ENCODE data around the gene TCF7L1.

The TCF7L1 gene

GRCh38 chr2:85265304-85265703, 132.1 kb downstream of the TCF7L1 start:
- Mint-ChIP-seq H3K9me3 (no peaks in the 10 kb centered on the region), H3K36me3 (ENCODE audit: low read depth) (no peaks in the 10 kb centered on the region), H3K27me3 (peaks cover 5% of the 10 kb centered on the region), H3K4me3 (no peak overlapping the region), H3K27ac (no peak overlapping the region), H3K4me1 (no peaks in the 10 kb centered on the region)
- no peak for DNase-seq
- ATAC-seq: no peak

- ATAC-seq (peak; percentile 68), DNase-seq (peak; percentile 87)
- H3K27ac Mint-ChIP-seq: no peak overlapping the region
- H3K27me3 Mint-ChIP-seq: peaks cover 5% of the 10 kb centered on the region
- no peaks in the 10 kb centered on the region for H3K9me3 Mint-ChIP-seq
- H3K4me1 Mint-ChIP-seq: no peaks in the 10 kb centered on the region
- H3K4me3 Mint-ChIP-seq: no peak overlapping the region
- no peaks in the 10 kb centered on the region for H3K36me3 Mint-ChIP-seq (ENCODE audit: low read depth)
These were observed 133.2 kb downstream of the TCF7L1 start for GRCh38 chr2:85266146-85267041.

- no peaks in the 10 kb centered on the region for H3K27me3 Mint-ChIP-seq
- H3K4me1 Mint-ChIP-seq: no peaks in the 10 kb centered on the region
- DNase-seq (no peak), ATAC-seq (no peak)
- H3K36me3 Mint-ChIP-seq (ENCODE audit: low read depth): no peaks in the 10 kb centered on the region
- no peak overlapping the region for H3K27ac Mint-ChIP-seq
- H3K4me3 Mint-ChIP-seq: no peak overlapping the region
- H3K9me3 Mint-ChIP-seq: no peaks in the 10 kb centered on the region
These were observed 136.8 kb downstream of the TCF7L1 start for GRCh38 chr2:85269959-85270358.

- Mint-ChIP-seq H3K9me3 (no peaks in the 10 kb centered on the region), H3K4me3 (no peak overlapping the region), H3K4me1 (no peaks in the 10 kb centered on the region), H3K27me3 (no peaks in the 10 kb centered on the region), H3K27ac (no peak overlapping the region), H3K36me3 (ENCODE audit: low read depth) (no peaks in the 10 kb centered on the region)
- no peak for DNase-seq
- no peak for ATAC-seq
These were observed 139.2 kb downstream of the TCF7L1 start for GRCh38 chr2:85272357-85272756.

- Mint-ChIP-seq H3K4me3 (no peak overlapping the region), H3K27me3 (no peaks in the 10 kb centered on the region), H3K36me3 (ENCODE audit: low read depth) (no peaks in the 10 kb centered on the region), H3K4me1 (no peaks in the 10 kb centered on the region), H3K27ac (no peak overlapping the region), H3K9me3 (no peaks in the 10 kb centered on the region)
- DNase-seq (no peak), ATAC-seq (no peak)
These were observed 140.8 kb downstream of the TCF7L1 start for GRCh38 chr2:85273738-85274731.

- DNase-seq (no peak), ATAC-seq (no peak)
- H3K36me3 Mint-ChIP-seq (ENCODE audit: low read depth): no peaks in the 10 kb centered on the region
- H3K4me1 Mint-ChIP-seq: no peaks in the 10 kb centered on the region
- no peak overlapping the region for H3K4me3 Mint-ChIP-seq
- no peak overlapping the region for H3K27ac Mint-ChIP-seq
- no peaks in the 10 kb centered on the region for H3K27me3 Mint-ChIP-seq
- no peaks in the 10 kb centered on the region for H3K9me3 Mint-ChIP-seq
These were observed 142.9 kb downstream of the TCF7L1 start for GRCh38 chr2:85275984-85276540.

GRCh38 chr2:85276571-85277118, 143.5 kb downstream of the TCF7L1 start:
- DNase-seq (no peak), ATAC-seq (no peak)
- Mint-ChIP-seq H3K4me3 (no peak overlapping the region), H3K36me3 (ENCODE audit: low read depth) (no peaks in the 10 kb centered on the region), H3K27ac (no peak overlapping the region), H3K9me3 (no peaks in the 10 kb centered on the region), H3K27me3 (no peaks in the 10 kb centered on the region), H3K4me1 (no peaks in the 10 kb centered on the region)

- Mint-ChIP-seq H3K4me3 (no peak overlapping the region), H3K9me3 (no peaks in the 10 kb centered on the region), H3K27ac (no peak overlapping the region), H3K36me3 (ENCODE audit: low read depth) (no peaks in the 10 kb centered on the region), H3K27me3 (no peaks in the 10 kb centered on the region), H3K4me1 (no peaks in the 10 kb centered on the region)
- DNase-seq: no peak
- no peak for ATAC-seq
These were observed 144.4 kb downstream of the TCF7L1 start for GRCh38 chr2:85277416-85278158.

- no peak overlapping the region for H3K27ac Mint-ChIP-seq
- DNase-seq (no peak), ATAC-seq (no peak)
- H3K4me1 Mint-ChIP-seq: no peaks in the 10 kb centered on the region
- H3K9me3 Mint-ChIP-seq: no peaks in the 10 kb centered on the region
- H3K4me3 Mint-ChIP-seq: no peak overlapping the region
- no peaks in the 10 kb centered on the region for H3K27me3 Mint-ChIP-seq
- no peaks in the 10 kb centered on the region for H3K36me3 Mint-ChIP-seq (ENCODE audit: low read depth)
These were observed 145.2 kb downstream of the TCF7L1 start for GRCh38 chr2:85278361-85278760.

- ATAC-seq (no peak), DNase-seq (no peak)
- Mint-ChIP-seq H3K36me3 (ENCODE audit: low read depth) (no peaks in the 10 kb centered on the region), H3K27me3 (no peaks in the 10 kb centered on the region), H3K9me3 (no peaks in the 10 kb centered on the region), H3K4me1 (peaks cover 2% of the 10 kb centered on the region), H3K4me3 (no peak overlapping the region), H3K27ac (no peak overlapping the region)
These were observed 148.4 kb downstream of the TCF7L1 start for GRCh38 chr2:85281553-85281952.

- Mint-ChIP-seq H3K9me3 (no peaks in the 10 kb centered on the region), H3K4me3 (no peak overlapping the region), H3K36me3 (ENCODE audit: low read depth) (no peaks in the 10 kb centered on the region), H3K27me3 (no peaks in the 10 kb centered on the region), H3K4me1 (peaks cover 5% of the 10 kb centered on the region), H3K27ac (no peak overlapping the region)
- ATAC-seq (no peak), DNase-seq (no peak)
These were observed 149.7 kb downstream of the TCF7L1 start for GRCh38 chr2:85282914-85283313.

- Mint-ChIP-seq H3K4me1 (peaks cover 5% of the 10 kb centered on the region), H3K9me3 (no peaks in the 10 kb centered on the region), H3K27ac (no peak overlapping the region), H3K27me3 (no peaks in the 10 kb centered on the region), H3K4me3 (no peak overlapping the region), H3K36me3 (ENCODE audit: low read depth) (no peaks in the 10 kb centered on the region)
- no peak for DNase-seq
- no peak for ATAC-seq
These were observed 150.4 kb downstream of the TCF7L1 start for GRCh38 chr2:85283641-85284040.

- Mint-ChIP-seq H3K4me1 (peaks cover 15% of the 10 kb centered on the region), H3K27ac (peak overlapping the region; percentile 24), H3K9me3 (no peaks in the 10 kb centered on the region), H3K4me3 (no peak overlapping the region), H3K27me3 (no peaks in the 10 kb centered on the region), H3K36me3 (ENCODE audit: low read depth) (peaks cover 2% of the 10 kb centered on the region)
- DNase-seq: no peak
- ATAC-seq: no peak
These were observed 153.7 kb downstream of the TCF7L1 start for GRCh38 chr2:85286918-85287317.

- DNase-seq (no peak), ATAC-seq (no peak)
- no peaks in the 10 kb centered on the region for H3K27me3 Mint-ChIP-seq
- H3K4me3 Mint-ChIP-seq: no peak overlapping the region
- H3K27ac Mint-ChIP-seq: no peak overlapping the region
- peaks cover 15% of the 10 kb centered on the region for H3K4me1 Mint-ChIP-seq
- H3K36me3 Mint-ChIP-seq (ENCODE audit: low read depth): peaks cover 2% of the 10 kb centered on the region
- no peaks in the 10 kb centered on the region for H3K9me3 Mint-ChIP-seq
These were observed 154.5 kb downstream of the TCF7L1 start for GRCh38 chr2:85287721-85288120.
